A549 (cell line): ENCODE data around the gene CNBD2. TPM values are rescaled to one million over a fixed set of nuclear protein-coding genes. Genes with fewer than 3 reads are reported as not detected.
A peak's percentile ranks its signal among the peaks of the same experiment; 100 is the strongest.

ENCODE experiments used
- ATAC-seq, 2 experiments: fragments of 200-7000 bp in 1 of 2; fragments of >200 bp in 1 of 2; cut with Nextera tagmentation in 1 of 2; cut with Tn5 transposase in 1 of 2; 3 replicates each; pipeline versions ENCODE4 v1.8.0 to v1.9.1; 2018 to 2020; ENCODE audit warnings: mild to moderate bottlenecking in 1 of 2, moderate library complexity in 1 of 2
- CTCF ChIA-PET: fragments of 300-600 bp; sonication (Branson Sonifier 250); formaldehyde crosslinking; extraction: SDS; loops from one replicate; lab custom pipeline; 2021; ENCODE audit warnings: antibody characterized with exemption, inconsistent platforms; lab: Yijun Ruan, JAX
- POLR2A ChIA-PET: fragments of 350-600 bp; formaldehyde crosslinking; extraction: SDS; loops from one replicate; lab custom pipeline; 2021; ENCODE audit warnings: antibody characterized with exemption, inconsistent platforms; lab: Yijun Ruan, JAX
- DNase-seq, 2 experiments: peaks; one replicate each; pipeline versions ENCODE4 v3.0.0 to v3.0.0-alpha.2; 2011 to 2016; ENCODE audit warnings: low read depth in 1 of 2, low spot score in 1 of 2
- FAIRE-seq: peaks from 2 replicates; lab custom pipeline; 2011; peaks lifted over from hg19 to GRCh38; lab: Jason Lieb, UNC
- H3K27ac ChIP-seq, 2 experiments: fragments of >200 bp; sonication (Bioruptor Twin); formaldehyde crosslinking; 3 replicates each; pipeline ENCODE4 v1.5.1; 2016 to 2017
- H3K4me1 ChIP-seq: fragments of >200 bp; sonication (Bioruptor Twin); formaldehyde crosslinking; 3 replicates; pipeline ENCODE4 v1.6.1; 2016
- H3K4me2 ChIP-seq: fragments of >200 bp; sonication (Bioruptor Twin); formaldehyde crosslinking; 3 replicates; pipeline ENCODE4 v1.6.1; 2016
- H3K4me3 ChIP-seq: fragments of >200 bp; sonication (Bioruptor Twin); formaldehyde crosslinking; 3 replicates; pipeline ENCODE4 v1.5.1; 2016
- H3K9me3 ChIP-seq: fragments of >200 bp; sonication (Bioruptor Twin); formaldehyde crosslinking; 3 replicates; pipeline ENCODE4 v1.6.1; 2016
- CHD2 ChIP-seq: fragments of 150-350 bp; IDR thresholded peaks from 2 replicates; pipeline ENCODE4 v1.6.1; 2014; ENCODE audit warnings: low read length; ENCODE audit not compliant: partially characterized antibody
- E2F6 ChIP-seq: IDR thresholded peaks from 2 replicates; pipeline ENCODE4 v1.6.1; 2012; ENCODE audit warnings: low read depth, borderline replicate concordance
- EHMT2 ChIP-seq: fragments of 200-600 bp; sonication (generic); IDR thresholded peaks from 2 replicates; pipeline ENCODE4 v1.6.1; 2016; ENCODE audit warnings: antibody characterized with exemption, low read depth, mild to moderate bottlenecking, moderate library complexity
- HDAC2 ChIP-seq: fragments of 200-600 bp; sonication (generic); IDR thresholded peaks from 2 replicates; pipeline ENCODE4 v1.6.1; 2016
- JUN ChIP-seq, 2 experiments: fragments of >200 bp; sonication (Bioruptor Twin); formaldehyde crosslinking; IDR thresholded peaks; 2 replicates in 1 of 2; 3 replicates in 1 of 2; pipeline ENCODE4 v1.6.1; 2016 to 2017
- MAX ChIP-seq: IDR thresholded peaks from 2 replicates; pipeline ENCODE4 v1.6.1; 2012
- NFE2L2 ChIP-seq: fragments of 150-350 bp; conservative IDR thresholded peaks from 2 replicates; pipeline ENCODE4 v1.6.1; 2014; ENCODE audit warnings: low read length
- NR3C1 ChIP-seq: fragments of >200 bp; sonication (Bioruptor Twin); formaldehyde crosslinking; IDR thresholded peaks from 3 replicates; pipeline ENCODE4 v1.6.1; 2017
- POLR2A ChIP-seq: IDR thresholded peaks from 2 replicates; pipeline ENCODE4 v1.6.1; 2012; ENCODE audit warnings: mild to moderate bottlenecking, low read length
- RAD21 ChIP-seq, 2 experiments: fragments of >200 bp in 1 of 2; sonication (Bioruptor Twin) in 1 of 2; formaldehyde crosslinking in 1 of 2; IDR thresholded peaks in 1 of 2; conservative IDR thresholded peaks in 1 of 2; 2 replicates in 1 of 2; 3 replicates in 1 of 2; pipeline ENCODE4 v1.6.1; 2012 to 2018; ENCODE audit warnings: inconsistent platforms in 1 of 2
- RCOR1 ChIP-seq: fragments of 150-350 bp; IDR thresholded peaks from 2 replicates; pipeline ENCODE4 v1.6.1; 2014; ENCODE audit warnings: antibody characterized with exemption, low read length, low read depth
- RFX5 ChIP-seq: fragments of 450-650 bp; IDR thresholded peaks from 2 replicates; pipeline ENCODE4 v1.7.1; 2014; ENCODE audit warnings: antibody characterized with exemption, mild to moderate bottlenecking, moderate library complexity
- TP53 ChIP-seq: fragments of 250-450 bp; sonication (Bioruptor Pico); IDR thresholded peaks from 2 replicates; pipeline ENCODE4 v1.5.0; 2021; ENCODE audit warnings: mild to moderate bottlenecking, moderate library complexity
- ZNF302 ChIP-seq: fragments of 250-450 bp; sonication (Bioruptor Pico); IDR thresholded peaks from 2 replicates; pipeline ENCODE4 v1.9.0; 2021; ENCODE audit warnings: inconsistent platforms, mild to moderate bottlenecking, moderate library complexity
- WGBS: methylation state at CpG from one replicate; pipeline ENCODE4 v1.1.6; 2017; ENCODE audit errors: missing lambda C conversion rate; 5-methylcytosine and 5-hydroxymethylcytosine counted together
- polyA plus RNA-seq, 4 experiments: library from polyadenylated mRNA; depleted of rRNA in 3 of 4; stranded (reverse); fragments of >200 nt; fragmentation: RNase III in 1 of 4; extraction: RNeasy Plus Mini Kit Qiagen cat#74134 plus additional on column Dnase treatment in 1 of 4; gene quantifications; 2 replicates in 3 of 4; 3 replicates in 1 of 4; pipeline ENCODE4 v1.2.3, GENCODE V29; 2011 to 2017
- TF ChIP-seq, protein P1 (sequence below): fragments of >200 bp; sonication (Bioruptor Twin); formaldehyde crosslinking; IDR thresholded peaks from 2 replicates; pipeline ENCODE4 v1.6.1; 2016
- TF ChIP-seq, protein P2 (sequence below): fragments of 250-450 bp; sonication (Bioruptor Pico); IDR thresholded peaks from 2 replicates; pipeline ENCODE4 v1.5.0; 2020; ENCODE audit warnings: low read depth, mild to moderate bottlenecking, moderate library complexity
- TF ChIP-seq, protein P3 (sequence below): fragments of >200 bp; sonication (Bioruptor Twin); formaldehyde crosslinking; IDR thresholded peaks from 3 replicates; pipeline ENCODE4 v1.5.1; 2016
- TF ChIP-seq, protein P4 (sequence below): fragments of 150-350 bp; IDR thresholded peaks from 2 replicates; pipeline ENCODE4 v1.6.1; 2014; ENCODE audit warnings: low read depth, mild to moderate bottlenecking, low read length
- TF ChIP-seq, protein P5 (sequence below): fragments of 450-650 bp; IDR thresholded peaks from 2 replicates; pipeline ENCODE4 v1.6.1; 2014; ENCODE audit warnings: antibody characterized with exemption

Gene CNBD2
- polyA plus RNA-seq, 2 of the 4 experiments (the other 2 are of a cell fraction), result 4.3 to 5.4 TPM

DNA sequence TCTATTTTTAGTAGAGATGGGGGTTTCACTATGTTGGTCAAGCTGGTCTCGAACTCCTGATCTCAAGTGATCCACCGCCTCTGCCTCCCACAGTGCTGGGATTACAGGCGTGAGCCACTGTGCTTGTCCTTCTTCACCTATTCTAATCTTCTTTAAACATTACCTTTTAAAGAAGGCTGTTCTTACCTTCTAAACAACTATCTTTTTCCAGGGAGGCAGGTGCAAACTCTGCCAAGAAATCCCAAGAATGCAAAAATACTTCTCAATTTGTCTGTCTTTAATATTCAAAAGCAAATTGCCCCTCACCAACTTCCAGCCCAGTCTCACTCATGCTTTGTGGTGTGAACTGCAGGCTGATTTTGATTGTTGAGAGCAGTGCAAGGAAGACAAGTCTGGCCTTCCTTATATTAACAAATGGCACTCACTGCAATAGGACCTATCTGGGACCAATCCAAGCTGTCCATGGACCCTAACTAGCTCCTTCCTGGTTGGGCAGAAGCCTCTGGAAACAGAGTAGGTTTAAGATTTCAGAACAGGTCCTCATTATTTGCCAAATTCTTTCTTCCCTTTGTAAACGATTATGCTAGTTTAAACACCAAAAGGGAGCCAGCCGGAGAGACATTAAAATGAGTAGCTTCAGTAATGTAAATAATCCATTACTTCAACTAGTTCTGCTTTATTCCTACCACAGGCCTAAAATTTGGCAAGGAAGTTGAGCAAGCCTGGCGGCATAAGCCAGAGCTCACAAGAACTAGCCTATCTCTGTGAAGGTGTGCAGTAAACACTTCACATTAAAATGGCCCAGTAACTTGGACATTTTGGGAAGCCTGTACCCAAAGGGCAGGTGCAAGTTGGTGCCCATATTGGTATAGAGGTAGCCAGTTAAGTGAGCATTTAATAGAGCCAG, 15.7 kb upstream of the CNBD2 start:
- Histone ChIP-seq H3K4me1 (peaks cover 15% of the 10 kb centered on the region), H3K27ac (peak overlapping the region; percentile 96 to 97), H3K4me2 (peak overlapping the region; percentile 86), H3K4me3 (peak overlapping the region; percentile 95), H3K9me3 (no peaks in the 10 kb centered on the region)
- POLR2A ChIA-PET, result interaction anchor here (0.7 to 2.4 kb wide), 3 partner anchors 183 to 336 kb away, joined by 3 to 32 read pairs (median 7); partner anchors contain the start of gene RBM39
- ATAC-seq, result no peak
- WGBS, result 54% methylated on average over 6 of the region's 6 CpGs
- CTCF ChIA-PET, result interaction anchor here (0.6 to 5.8 kb wide), 8 partner anchors 11 to 352 kb away, joined by 3 to 82 read pairs (median 8); partner anchors contain the start of gene CNBD2
- no peak for FAIRE-seq
- no peak for TF ChIP-seq NR3C1
- TF ChIP-seq NFE2L2, result no peak
- no peak for TF ChIP-seq E2F6
- no peak for TF ChIP-seq EHMT2
- TF ChIP-seq, protein P1, sequence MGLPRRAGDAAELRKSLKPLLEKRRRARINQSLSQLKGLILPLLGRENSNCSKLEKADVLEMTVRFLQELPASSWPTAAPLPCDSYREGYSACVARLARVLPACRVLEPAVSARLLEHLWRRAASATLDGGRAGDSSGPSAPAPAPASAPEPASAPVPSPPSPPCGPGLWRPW, result no peak
- no peak for TF ChIP-seq POLR2A
- TF ChIP-seq, protein P2, sequence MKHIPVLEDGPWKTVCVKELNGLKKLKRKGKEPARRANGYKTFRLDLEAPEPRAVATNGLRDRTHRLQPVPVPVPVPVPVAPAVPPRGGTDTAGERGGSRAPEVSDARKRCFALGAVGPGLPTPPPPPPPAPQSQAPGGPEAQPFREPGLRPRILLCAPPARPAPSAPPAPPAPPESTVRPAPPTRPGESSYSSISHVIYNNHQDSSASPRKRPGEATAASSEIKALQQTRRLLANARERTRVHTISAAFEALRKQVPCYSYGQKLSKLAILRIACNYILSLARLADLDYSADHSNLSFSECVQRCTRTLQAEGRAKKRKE (CRISPR knock-in tag), result no peak
- no peak for TF ChIP-seq RCOR1
- no peak for TF ChIP-seq RFX5
- no peak for TF ChIP-seq HDAC2
- TF ChIP-seq RAD21 (conservative IDR thresholded peaks at IDR 0.05 in 1 of 2, IDR thresholded peaks at IDR 0.05 in 1 of 2), result no peak
- no peak for TF ChIP-seq TP53 (CRISPR knock-in tag)
- no peak for TF ChIP-seq CHD2
- TF ChIP-seq ZNF302 (CRISPR knock-in tag), result no peak
- no peak for TF ChIP-seq MAX
- TF ChIP-seq, protein P3, sequence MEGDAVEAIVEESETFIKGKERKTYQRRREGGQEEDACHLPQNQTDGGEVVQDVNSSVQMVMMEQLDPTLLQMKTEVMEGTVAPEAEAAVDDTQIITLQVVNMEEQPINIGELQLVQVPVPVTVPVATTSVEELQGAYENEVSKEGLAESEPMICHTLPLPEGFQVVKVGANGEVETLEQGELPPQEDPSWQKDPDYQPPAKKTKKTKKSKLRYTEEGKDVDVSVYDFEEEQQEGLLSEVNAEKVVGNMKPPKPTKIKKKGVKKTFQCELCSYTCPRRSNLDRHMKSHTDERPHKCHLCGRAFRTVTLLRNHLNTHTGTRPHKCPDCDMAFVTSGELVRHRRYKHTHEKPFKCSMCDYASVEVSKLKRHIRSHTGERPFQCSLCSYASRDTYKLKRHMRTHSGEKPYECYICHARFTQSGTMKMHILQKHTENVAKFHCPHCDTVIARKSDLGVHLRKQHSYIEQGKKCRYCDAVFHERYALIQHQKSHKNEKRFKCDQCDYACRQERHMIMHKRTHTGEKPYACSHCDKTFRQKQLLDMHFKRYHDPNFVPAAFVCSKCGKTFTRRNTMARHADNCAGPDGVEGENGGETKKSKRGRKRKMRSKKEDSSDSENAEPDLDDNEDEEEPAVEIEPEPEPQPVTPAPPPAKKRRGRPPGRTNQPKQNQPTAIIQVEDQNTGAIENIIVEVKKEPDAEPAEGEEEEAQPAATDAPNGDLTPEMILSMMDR, result no peak
- no peak for TF ChIP-seq JUN (IDR thresholded peaks at IDR 0.05)
- TF ChIP-seq, protein P4, sequence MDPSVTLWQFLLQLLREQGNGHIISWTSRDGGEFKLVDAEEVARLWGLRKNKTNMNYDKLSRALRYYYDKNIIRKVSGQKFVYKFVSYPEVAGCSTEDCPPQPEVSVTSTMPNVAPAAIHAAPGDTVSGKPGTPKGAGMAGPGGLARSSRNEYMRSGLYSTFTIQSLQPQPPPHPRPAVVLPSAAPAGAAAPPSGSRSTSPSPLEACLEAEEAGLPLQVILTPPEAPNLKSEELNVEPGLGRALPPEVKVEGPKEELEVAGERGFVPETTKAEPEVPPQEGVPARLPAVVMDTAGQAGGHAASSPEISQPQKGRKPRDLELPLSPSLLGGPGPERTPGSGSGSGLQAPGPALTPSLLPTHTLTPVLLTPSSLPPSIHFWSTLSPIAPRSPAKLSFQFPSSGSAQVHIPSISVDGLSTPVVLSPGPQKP, result no peak
- TF ChIP-seq, protein P5, sequence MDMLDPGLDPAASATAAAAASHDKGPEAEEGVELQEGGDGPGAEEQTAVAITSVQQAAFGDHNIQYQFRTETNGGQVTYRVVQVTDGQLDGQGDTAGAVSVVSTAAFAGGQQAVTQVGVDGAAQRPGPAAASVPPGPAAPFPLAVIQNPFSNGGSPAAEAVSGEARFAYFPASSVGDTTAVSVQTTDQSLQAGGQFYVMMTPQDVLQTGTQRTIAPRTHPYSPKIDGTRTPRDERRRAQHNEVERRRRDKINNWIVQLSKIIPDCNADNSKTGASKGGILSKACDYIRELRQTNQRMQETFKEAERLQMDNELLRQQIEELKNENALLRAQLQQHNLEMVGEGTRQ, result no peak
- peak; percentile 15 to 35 for DNase-seq
